ENCODE data around the gene SMTNL2.

- TF ChIP-seq TAF1 (IDR thresholded peaks at IDR 0.05; ENCODE audit: borderline replicate concordance, low read depth, low read length) (no peak), CTCF (IDR thresholded peaks at IDR 0.05) (no peak), JUND (IDR thresholded peaks at IDR 0.05) (no peak), MXI1 (IDR thresholded peaks at IDR 0.05; ENCODE audit: low read depth, low read length) (no peak), RCOR1 (IDR thresholded peaks at IDR 0.05; ENCODE audit: low read length) (no peak), TCF12 (IDR thresholded peaks at IDR 0.05) (no peak), EP300 (IDR thresholded peaks at IDR 0.05; ENCODE audit: borderline replicate concordance in 1 of 2, low read depth in 1 of 2, low read length in 1 of 2) (no peak)
Measured at GRCh38 chr17:4539025-4539424, 45.3 kb upstream of the SMTNL2 start.

Data from SK-N-SH (cell line).